ENCODE measurements around the gene TENT5A.

TENT5A gene

DNA sequence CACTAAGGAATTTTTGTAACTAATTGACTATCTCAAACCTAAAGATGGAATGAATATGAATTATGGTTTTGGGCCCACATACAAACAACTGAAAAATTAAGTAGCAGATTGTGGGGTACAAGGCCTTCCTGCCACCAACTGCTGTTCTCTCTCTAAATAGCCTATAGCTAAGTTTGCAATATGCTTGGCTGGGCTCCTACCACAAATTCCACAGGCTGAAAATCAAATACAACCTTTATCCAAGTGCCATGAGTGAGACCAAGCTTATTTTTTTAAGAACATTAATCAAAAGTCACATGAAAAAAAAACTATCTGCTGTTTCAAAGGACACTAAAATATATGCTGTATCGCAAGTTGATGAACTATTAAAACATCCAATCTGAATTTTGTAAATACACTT lies 52.1 kb downstream of the TENT5A start:
- DNase-seq, result no peak

GRCh38 chr6:81697559-81697958 lies 54.9 kb downstream of the TENT5A start:
- DNase-seq, result no peak

- DNase-seq, result peak; percentile 63
These were observed 56.0 kb downstream of the TENT5A start for GRCh38 chr6:81696524-81696923.
